Fibroblast of lung (primary cell): Measurements from ENCODE around the gene PUM2. TPM values are rescaled to one million over a fixed set of nuclear protein-coding genes. Genes with fewer than 3 reads are reported as not detected.
"Not testable (repeated sequence)": the region's sequence is repeated elsewhere in the genome, so short reads cannot be mapped to it uniquely, and the experiment has no call there.

Experiments
- DNase-seq, 2 donors: peaks; one replicate each; pipeline versions ENCODE4 v3.0.0 to v3.0.0-alpha.2; 2010; ENCODE audit warnings: low read depth in 2 of 2
- H2AFZ ChIP-seq: 2 replicates; pipeline ENCODE4 v1.5.1; 2012; ENCODE audit warnings: low read length, control low read depth, inconsistent platforms
- H3K27ac ChIP-seq: 2 replicates; pipeline ENCODE4 v1.5.1; 2011; ENCODE audit warnings: low read length, control low read depth; ENCODE audit not compliant: insufficient read depth
- H3K27me3 ChIP-seq: 2 replicates; pipeline ENCODE4 v1.5.1; 2011; ENCODE audit warnings: mild to moderate bottlenecking, low read length; ENCODE audit not compliant: control insufficient read depth, insufficient read depth
- H3K36me3 ChIP-seq: 2 replicates; pipeline ENCODE4 v1.5.1; 2011; ENCODE audit warnings: low read length; ENCODE audit not compliant: control insufficient read depth, insufficient read depth
- H3K4me1 ChIP-seq: 2 replicates; pipeline ENCODE4 v1.5.1; 2011; ENCODE audit warnings: low read length; ENCODE audit not compliant: control insufficient read depth, insufficient read depth; ENCODE audit errors: extremely low read depth
- H3K4me2 ChIP-seq: 2 replicates; pipeline ENCODE4 v1.5.1; 2011; ENCODE audit warnings: low read length, control low read depth; ENCODE audit not compliant: insufficient read depth; ENCODE audit errors: extremely low read depth
- H3K4me3 ChIP-seq, 4 experiments: fragments of 200-600 bp in 1 of 4; sonication (generic) in 1 of 4; replicated peaks in 1 of 4; 2 replicates each; pipeline ENCODE4 v1.5.1; 2011 to 2016; ENCODE audit warnings: low read length in 4 of 4, low read depth in 3 of 4, mild to moderate bottlenecking in 3 of 4, control low read depth in 2 of 4, inconsistent platforms in 1 of 4, mixed read lengths in 1 of 4; ENCODE audit not compliant: insufficient read depth in 1 of 4; ENCODE audit errors: control extremely low read depth in 1 of 4
- H3K79me2 ChIP-seq: 2 replicates; pipeline ENCODE4 v1.5.1; 2012; ENCODE audit warnings: mild to moderate bottlenecking, low read length, inconsistent platforms; ENCODE audit not compliant: control insufficient read depth, insufficient read depth
- H3K9ac ChIP-seq: 2 replicates; pipeline ENCODE4 v1.5.1; 2011; ENCODE audit warnings: mild to moderate bottlenecking, low read length, control low read depth; ENCODE audit not compliant: insufficient read depth
- H3K9me3 ChIP-seq: 2 replicates; pipeline ENCODE4 v1.5.1; 2012; ENCODE audit warnings: low read depth, low read length; ENCODE audit not compliant: control insufficient read depth, insufficient read depth
- H4K20me1 ChIP-seq: 2 replicates; pipeline ENCODE4 v1.5.1; 2011; ENCODE audit warnings: low read length; ENCODE audit not compliant: control insufficient read depth, insufficient read depth; ENCODE audit errors: extremely low read depth
- EZH2 ChIP-seq: IDR thresholded peaks from 2 replicates; pipeline ENCODE4 v1.5.1; 2012; ENCODE audit warnings: low read length, control low read depth, mild to moderate bottlenecking; ENCODE audit errors: missing control alignments
- polyA plus RNA-seq, 2 donors: library from polyadenylated mRNA; depleted of rRNA in 1 of 2; stranded (reverse) in 1 of 2; unstranded in 1 of 2; fragments of >200 nt; gene quantifications; 2 replicates each; pipeline ENCODE4 v1.2.1, GENCODE V29; 2011 to 2012; ENCODE audit warnings: missing spikeins in 1 of 2
- total RNA-seq: library from RNA; depleted of rRNA; stranded (reverse); fragments of >200 nt; gene quantifications from 2 replicates; pipeline ENCODE4 v1.2.1, GENCODE V29; 2014
- TF ChIP-seq, protein P1 (sequence below), 2 donors: IDR thresholded peaks in 1 of 2; conservative IDR thresholded peaks in 1 of 2; 1 replicate in 1 of 2; 2 replicates in 1 of 2; pipeline ENCODE4 v1.5.1; 2011 to 2012; ENCODE audit warnings: low read length in 2 of 2, control low read depth in 1 of 2, inconsistent platforms in 1 of 2, low read depth in 1 of 2, mild to moderate bottlenecking in 1 of 2

The PUM2 gene
- total and polyA plus RNA-seq, 2 donors (not counting 1 experiment from before 2014, with no cell fraction given) = 48.2 to 54.2 TPM

DNA sequence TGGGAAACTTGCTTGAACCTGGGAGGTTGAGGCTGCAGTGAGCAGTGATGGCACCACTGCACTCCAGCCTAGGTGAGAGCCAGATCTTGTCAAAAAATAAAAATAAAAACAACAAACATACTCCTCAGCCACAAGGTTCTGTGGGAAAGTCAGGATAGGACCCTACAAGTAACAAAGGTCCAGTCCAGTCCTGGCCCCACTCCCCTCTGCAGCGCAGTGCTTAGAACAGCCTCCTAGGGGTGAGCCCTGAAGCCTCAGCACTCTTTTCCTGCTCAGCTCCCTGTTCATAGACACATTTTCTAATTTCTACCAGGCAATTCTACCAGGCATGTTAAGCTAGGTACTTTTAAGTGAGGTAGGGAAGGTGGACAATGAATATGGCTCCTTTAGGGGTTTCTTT lies 103.6 kb downstream of the PUM2 start:
- Histone ChIP-seq H3K4me2 (no peak overlapping the region), H4K20me1 (no peaks in the 10 kb centered on the region), H3K36me3 (no peaks in the 10 kb centered on the region), H3K9me3 (no peaks in the 10 kb centered on the region), H3K27me3 (no peaks in the 10 kb centered on the region), H2AFZ (no peak overlapping the region), H3K79me2 (no peaks in the 10 kb centered on the region), H3K4me1 (no peaks in the 10 kb centered on the region), H3K9ac (no peak overlapping the region), H3K27ac (no peak overlapping the region), H3K4me3 (no peak overlapping the region)
- no peak for DNase-seq
- TF ChIP-seq, protein P1, sequence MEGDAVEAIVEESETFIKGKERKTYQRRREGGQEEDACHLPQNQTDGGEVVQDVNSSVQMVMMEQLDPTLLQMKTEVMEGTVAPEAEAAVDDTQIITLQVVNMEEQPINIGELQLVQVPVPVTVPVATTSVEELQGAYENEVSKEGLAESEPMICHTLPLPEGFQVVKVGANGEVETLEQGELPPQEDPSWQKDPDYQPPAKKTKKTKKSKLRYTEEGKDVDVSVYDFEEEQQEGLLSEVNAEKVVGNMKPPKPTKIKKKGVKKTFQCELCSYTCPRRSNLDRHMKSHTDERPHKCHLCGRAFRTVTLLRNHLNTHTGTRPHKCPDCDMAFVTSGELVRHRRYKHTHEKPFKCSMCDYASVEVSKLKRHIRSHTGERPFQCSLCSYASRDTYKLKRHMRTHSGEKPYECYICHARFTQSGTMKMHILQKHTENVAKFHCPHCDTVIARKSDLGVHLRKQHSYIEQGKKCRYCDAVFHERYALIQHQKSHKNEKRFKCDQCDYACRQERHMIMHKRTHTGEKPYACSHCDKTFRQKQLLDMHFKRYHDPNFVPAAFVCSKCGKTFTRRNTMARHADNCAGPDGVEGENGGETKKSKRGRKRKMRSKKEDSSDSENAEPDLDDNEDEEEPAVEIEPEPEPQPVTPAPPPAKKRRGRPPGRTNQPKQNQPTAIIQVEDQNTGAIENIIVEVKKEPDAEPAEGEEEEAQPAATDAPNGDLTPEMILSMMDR (conservative IDR thresholded peaks at IDR 0.05 in 1 of 2, IDR thresholded peaks at IDR 0.05 in 1 of 2; ENCODE audit: low read depth in 1 of 2, low read length in 2 of 2) = no peak
- TF ChIP-seq EZH2 = no peak

DNA sequence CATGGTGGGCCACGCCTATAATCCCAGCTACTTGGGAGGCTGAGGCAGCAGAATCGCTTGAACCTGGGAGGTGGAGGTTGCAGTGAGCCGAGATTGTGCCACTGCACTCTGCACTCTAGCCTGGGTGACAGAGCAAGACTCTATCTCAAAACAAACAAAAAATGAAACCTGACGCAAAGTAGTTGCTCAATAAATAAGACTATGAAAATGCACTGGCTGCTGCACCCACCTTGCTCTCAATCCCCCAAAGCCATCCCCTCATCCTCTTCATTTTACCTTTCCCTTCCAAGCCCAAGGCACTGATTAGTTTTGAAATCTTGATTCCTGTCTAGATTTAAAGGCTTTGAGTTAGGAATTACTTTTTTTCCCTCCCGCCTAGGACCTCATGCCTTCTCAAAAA lies 107.0 kb downstream of the PUM2 start:
- H3K79me2 ChIP-seq, H2AFZ ChIP-seq, H3K9ac ChIP-seq, H4K20me1 ChIP-seq, H3K4me3 ChIP-seq, H3K4me2 ChIP-seq, DNase-seq, H3K36me3 ChIP-seq, H3K9me3 ChIP-seq, H3K4me1 ChIP-seq, H3K27ac ChIP-seq, H3K27me3 ChIP-seq: not testable (repeated sequence)

GRCh38 chr2:20242727-20243377 lies 107.8 kb downstream of the PUM2 start:
- Histone ChIP-seq H3K4me1 (no peaks in the 10 kb centered on the region), H3K27ac (no peak overlapping the region), H3K27me3 (peaks cover 3% of the 10 kb centered on the region), H3K9me3 (no peaks in the 10 kb centered on the region), H3K9ac (no peak overlapping the region), H3K79me2 (no peaks in the 10 kb centered on the region), H3K4me2 (no peak overlapping the region), H2AFZ (no peak overlapping the region), H4K20me1 (no peaks in the 10 kb centered on the region), H3K4me3 (no peak overlapping the region), H3K36me3 (no peaks in the 10 kb centered on the region)
- TF ChIP-seq EZH2 = no peak
- TF ChIP-seq, protein P1 (conservative IDR thresholded peaks at IDR 0.05 in 1 of 2, IDR thresholded peaks at IDR 0.05 in 1 of 2; ENCODE audit: low read depth in 1 of 2, low read length in 2 of 2) = no peak
- no peak for DNase-seq
